Effector memory CD4-positive, alpha-beta T cell (primary cell): Measurements from ENCODE around the gene AGPAT1.

Experiments
- DNase-seq, 3 donors: peaks; one replicate each; pipeline ENCODE4 v3.0.0-alpha.2; 2020
- H3K27ac ChIP-seq: 2 replicates; pipeline ENCODE4 v1.7.0; 2013; ENCODE audit warnings: mild to moderate bottlenecking, low read length, moderate library complexity; ENCODE audit not compliant: insufficient read depth, poor library complexity, severe bottlenecking
- H3K27me3 ChIP-seq: replicated peaks from 2 replicates; pipeline ENCODE4 v1.7.0; 2013; ENCODE audit warnings: mild to moderate bottlenecking, low read length; ENCODE audit not compliant: insufficient read depth, control insufficient read depth, poor library complexity, severe bottlenecking
- H3K36me3 ChIP-seq: 2 replicates; pipeline ENCODE4 v1.7.0; 2013; ENCODE audit warnings: mild to moderate bottlenecking, low read length, moderate library complexity; ENCODE audit not compliant: control insufficient read depth, insufficient read depth
- H3K4me1 ChIP-seq: 2 replicates; pipeline ENCODE4 v1.7.0; 2013; ENCODE audit warnings: low read length, mild to moderate bottlenecking; ENCODE audit not compliant: control insufficient read depth, insufficient read depth, poor library complexity, severe bottlenecking
- H3K4me3 ChIP-seq: 2 replicates; pipeline ENCODE4 v1.7.0; 2013; ENCODE audit warnings: low read length, low read depth, mild to moderate bottlenecking; ENCODE audit not compliant: insufficient read depth, poor library complexity, severe bottlenecking
- H3K9me3 ChIP-seq: 2 replicates; pipeline ENCODE4 v1.7.0; 2013; ENCODE audit warnings: mild to moderate bottlenecking, low read length, moderate library complexity; ENCODE audit not compliant: control insufficient read depth

The AGPAT1 gene

GRCh38 chr6:32154514-32155161 is 21.2 kb downstream of the AGPAT1 start:
- Histone ChIP-seq H3K9me3 (no peaks in the 10 kb centered on the region), H3K4me1 (peaks cover 14% of the 10 kb centered on the region), H3K27ac (peak overlapping the region; percentile 61), H3K4me3 (peak overlapping the region; percentile 67), H3K36me3 (no peaks in the 10 kb centered on the region), H3K27me3 (no peaks in the 10 kb centered on the region)
- peak; percentile 35 to 45 (median 41) for DNase-seq

- Histone ChIP-seq H3K4me3 (peak within 1 kb of the TSS; percentile 67), H3K9me3 (no peaks in the 10 kb centered on the region), H3K27me3 (peaks cover 7% of the 10 kb centered on the region), H3K36me3 (no peaks in the 10 kb centered on the region), H3K27ac (peak within 1 kb of the TSS; percentile 61), H3K4me1 (peaks cover 19% of the 10 kb centered on the region)
- peak; percentile 36 to 49 (median 44) for DNase-seq
Observed at GRCh38 chr6:32153564-32154513, 22.0 kb downstream of the AGPAT1 start, which contains the start of gene PPT2. TSS of gene PPT2 (plus strand) at chr6:32154141. CDS start at chr6:32154595, 454 bp downstream.

GRCh38 chr6:32152769-32153563 is 22.9 kb downstream of the AGPAT1 start:
- Histone ChIP-seq H3K27me3 (peaks cover 11% of the 10 kb centered on the region), H3K36me3 (no peaks in the 10 kb centered on the region), H3K27ac (no peak overlapping the region), H3K9me3 (no peaks in the 10 kb centered on the region), H3K4me3 (no peak overlapping the region), H3K4me1 (peaks cover 21% of the 10 kb centered on the region)
- no peak for DNase-seq

- DNase-seq, result no peak
- Histone ChIP-seq H3K9me3 (no peaks in the 10 kb centered on the region), H3K27ac (no peak within 1 kb of the TSS), H3K4me1 (peaks cover 21% of the 10 kb centered on the region), H3K27me3 (peaks cover 11% of the 10 kb centered on the region), H3K4me3 (no peak within 1 kb of the TSS), H3K36me3 (no peaks in the 10 kb centered on the region)
Observed at GRCh38 chr6:32151863-32152768, 23.8 kb downstream of the AGPAT1 start, which contains the start of gene PRRT1. TSS of gene PRRT1 (minus strand) at chr6:32151939. CDS start at chr6:32151827, 112 bp downstream.

- H3K4me3 ChIP-seq, result no peak overlapping the region
Observed at GRCh38 chr6:32151181-32151862, 24.6 kb downstream of the AGPAT1 start.

GRCh38 chr6:32149932-32150870 is 25.7 kb downstream of the AGPAT1 start:
- DNase-seq, result no peak
- Histone ChIP-seq H3K4me1 (peaks cover 19% of the 10 kb centered on the region), H3K27ac (no peak overlapping the region), H3K9me3 (no peaks in the 10 kb centered on the region), H3K27me3 (peaks cover 11% of the 10 kb centered on the region), H3K4me3 (no peak overlapping the region), H3K36me3 (no peaks in the 10 kb centered on the region)

More at GRCh38 chr6:32151181-32151862, 24.6 kb downstream of the AGPAT1 start:
- no peak for DNase-seq
- Histone ChIP-seq H3K36me3 (no peaks in the 10 kb centered on the region), H3K4me1 (peaks cover 21% of the 10 kb centered on the region), H3K27ac (no peak overlapping the region), H3K27me3 (peaks cover 11% of the 10 kb centered on the region), H3K9me3 (no peaks in the 10 kb centered on the region)

- H3K4me3 ChIP-seq, result peak overlapping the region; percentile 45
- no peak overlapping the region for H3K27ac ChIP-seq
- H3K9me3 ChIP-seq, result no peaks in the 10 kb centered on the region
- DNase-seq, result no peak
- no peaks in the 10 kb centered on the region for H3K36me3 ChIP-seq
- H3K4me1 ChIP-seq, result peaks cover 13% of the 10 kb centered on the region
- H3K27me3 ChIP-seq, result peaks cover 11% of the 10 kb centered on the region
Observed at GRCh38 chr6:32149092-32149755, 26.7 kb downstream of the AGPAT1 start.
